PC-9 (cell line): Measurements from ENCODE around the gene EPB42. TPM values are rescaled to one million over a fixed set of nuclear protein-coding genes. Genes with fewer than 3 reads are reported as not detected.

Experiments
- Bru-seq: library from RNA; stranded (reverse); fragments of 400-500 nt; gene quantifications from one replicate; lab custom pipeline; 2021; lab: Mats Ljungman, UMichigan
- BruChase-seq, 2 experiments: library from RNA; stranded (reverse); fragments of 400-500 nt; gene quantifications; one replicate each; lab custom pipeline; 2021; lab: Mats Ljungman, UMichigan
- BruUV-seq: library from RNA; stranded (reverse); fragments of 400-500 nt; replicated peaks from 2 replicates; lab custom pipeline; 2021; lab: Mats Ljungman, UMichigan
- CTCF ChIA-PET: fragments of 300-600 bp; sonication (Branson Sonifier 250); formaldehyde crosslinking; loops from one replicate; lab custom pipeline; 2022; ENCODE audit warnings: antibody characterized with exemption; lab: Charles Lee
- POLR2A ChIA-PET: fragments of 300-600 bp; sonication (Branson Sonifier 250); formaldehyde crosslinking; loops from one replicate; lab custom pipeline; 2022; ENCODE audit warnings: antibody characterized with exemption; ENCODE audit not compliant: unreplicated experiment; lab: Charles Lee
- DNase-seq, 2 experiments: peaks; one replicate each; pipeline versions ENCODE4 v3.0.0 to v3.0.0-alpha.2; 2015 to 2022; ENCODE audit warnings: mixed read lengths in 1 of 2
- H2AFZ ChIP-seq: fragments of 200-600 bp; sonication (generic); 2 replicates; pipeline ENCODE4 v1.8.1; 2017; ENCODE audit warnings: antibody characterized with exemption
- H3F3A ChIP-seq: fragments of 200-600 bp; sonication (generic); 2 replicates; pipeline ENCODE4 v1.8.1; 2017; ENCODE audit warnings: antibody characterized with exemption, mild to moderate bottlenecking, low read depth; ENCODE audit not compliant: insufficient read depth
- H3K27ac ChIP-seq: fragments of 200-600 bp; sonication (generic); 2 replicates; pipeline ENCODE4 v1.6.1; 2016; ENCODE audit warnings: mixed run types
- H3K27me3 ChIP-seq: fragments of 200-600 bp; sonication (generic); 2 replicates; pipeline ENCODE4 v1.6.1; 2016; ENCODE audit warnings: low read depth, mixed run types; ENCODE audit not compliant: insufficient read depth
- H3K36me3 ChIP-seq: fragments of 200-600 bp; sonication (generic); 2 replicates; pipeline ENCODE4 v1.6.1; 2016; ENCODE audit warnings: low read depth, mixed run types
- H3K4me1 ChIP-seq: fragments of 200-600 bp; sonication (generic); replicated peaks from 2 replicates; pipeline ENCODE4 v1.6.1; 2016; ENCODE audit warnings: mixed run types; ENCODE audit not compliant: insufficient read depth
- H3K4me2 ChIP-seq: fragments of 200-600 bp; sonication (generic); 2 replicates; pipeline ENCODE4 v1.6.1; 2017; ENCODE audit warnings: mixed run types
- H3K4me3 ChIP-seq: fragments of 200-600 bp; sonication (generic); 2 replicates; pipeline ENCODE4 v1.6.1; 2016; ENCODE audit warnings: mixed run types
- H3K79me2 ChIP-seq: fragments of 200-600 bp; sonication (generic); 2 replicates; pipeline ENCODE4 v1.6.1; 2017; ENCODE audit warnings: low read depth, mixed run types
- H3K9me2 ChIP-seq: fragments of 200-600 bp; sonication (generic); 2 replicates; pipeline ENCODE4 v1.8.1; 2017; ENCODE audit warnings: mild to moderate bottlenecking; ENCODE audit not compliant: insufficient read depth
- H3K9me3 ChIP-seq: fragments of 200-600 bp; sonication (generic); 2 replicates; pipeline ENCODE4 v1.8.1; 2016; ENCODE audit warnings: low read depth; ENCODE audit not compliant: insufficient read depth
- H4K20me1 ChIP-seq: fragments of 200-600 bp; sonication (generic); 2 replicates; pipeline ENCODE4 v1.8.1; 2017; ENCODE audit not compliant: insufficient read depth
- CTCF ChIP-seq: fragments of 200-600 bp; sonication (generic); conservative IDR thresholded peaks from 2 replicates; pipeline ENCODE4 v1.6.1; 2017; ENCODE audit warnings: mixed run types, antibody characterized with exemption, mild to moderate bottlenecking, moderate library complexity
- EZH2 ChIP-seq: fragments of 200-600 bp; sonication (generic); IDR thresholded peaks from 2 replicates; pipeline ENCODE4 v1.8.0; 2017; ENCODE audit warnings: antibody characterized with exemption, low read depth
- intact Hi-C: fragments of 100-400 bp; cut with micrococcal nuclease; formaldehyde crosslinking; loops from one replicate; pipeline ENCODE4 v1.10.0; 2022; ENCODE audit not compliant: unreplicated experiment
- long read RNA-seq: library from polyadenylated mRNA; stranded (forward); transcript quantifications from one replicate; pipeline ENCODE4 v2.0.0, GENCODE V29; 2022
- total RNA-seq: library from RNA; stranded (reverse); gene quantifications from 2 replicates; pipeline ENCODE4 v1.2.3, GENCODE V29; 2021

EPB42 gene
- total RNA-seq (not detected in 2 replicates), Bru-seq, nascent RNA (not detected), BruChase-seq, experiment 1, labeled RNA remaining after a 2-hour chase (not detected), BruChase-seq, experiment 2, labeled RNA remaining after a 6-hour chase (not detected)
- long read RNA-seq = 0 reads

GRCh38 chr15:43220991-43221403 lies at the start of gene EPB42:
Gene EPB42, minus strand, starts transcription at chr15:43221018. Its CDS starts 193 bp downstream, at chr15:43220825.
- Histone ChIP-seq H4K20me1 (no peaks in the 10 kb centered on the region), H3K4me3 (no peak within 1 kb of the TSS), H3K4me2 (no peak within 1 kb of the TSS), H3K9me2 (no peaks in the 10 kb centered on the region), H3K36me3 (no peaks in the 10 kb centered on the region), H3K27ac (no peak within 1 kb of the TSS), H3F3A (0 out of 2 replicates have a peak, but pooled peaks cover 3% of the 10 kb centered on the region), H3K79me2 (no peaks in the 10 kb centered on the region), H3K9me3 (no peaks in the 10 kb centered on the region), H3K4me1 (no peaks in the 10 kb centered on the region), H3K27me3 (no peaks in the 10 kb centered on the region), H2AFZ (no peak within 1 kb of the TSS)
- ChIA-PET POLR2A (no interaction called here), CTCF (no interaction called here)
- intact Hi-C loops = no loop called here
- TF ChIP-seq CTCF = no peak
- TF ChIP-seq EZH2 = no peak
- BruUV-seq = no TSS peak
- no peak for DNase-seq

GRCh38 chr15:43270113-43270665 lies 49.4 kb upstream of the EPB42 start:
- no peak overlapping the region for H3K27ac ChIP-seq
- H4K20me1 ChIP-seq = no peaks in the 10 kb centered on the region
- no peak for DNase-seq
- no peaks in the 10 kb centered on the region for H3K9me2 ChIP-seq
- TF ChIP-seq CTCF (no peak), EZH2 (no peak)
- H3K4me2 ChIP-seq = no peak overlapping the region
- ChIA-PET POLR2A (no interaction called here), CTCF (no interaction called here)
- no peaks in the 10 kb centered on the region for H3K36me3 ChIP-seq
- no peak overlapping the region for H3K4me3 ChIP-seq
- H3K9me3 ChIP-seq = no peaks in the 10 kb centered on the region
- no peak overlapping the region for H2AFZ ChIP-seq
- intact Hi-C loops = no loop called here
- H3F3A ChIP-seq = peaks cover 19% of the 10 kb centered on the region; the same call in 1 of the 2 replicates
- H3K27me3 ChIP-seq = no peaks in the 10 kb centered on the region
- H3K4me1 ChIP-seq = peaks cover 31% of the 10 kb centered on the region
- BruUV-seq = no TSS peak
- H3K79me2 ChIP-seq = no peaks in the 10 kb centered on the region

GRCh38 chr15:43268111-43269105 lies 47.6 kb upstream of the EPB42 start:
- Histone ChIP-seq H3K27me3 (no peaks in the 10 kb centered on the region), H3K27ac (no peak overlapping the region), H3K4me3 (no peak overlapping the region), H3K9me3 (no peaks in the 10 kb centered on the region), H3K9me2 (no peaks in the 10 kb centered on the region), H3K36me3 (no peaks in the 10 kb centered on the region), H4K20me1 (no peaks in the 10 kb centered on the region), H3K4me1 (peaks cover 25% of the 10 kb centered on the region), H3F3A (peaks cover 16% of the 10 kb centered on the region; the same call in 1 of the 2 replicates), H2AFZ (no peak overlapping the region), H3K79me2 (no peaks in the 10 kb centered on the region), H3K4me2 (no peak overlapping the region)
- POLR2A ChIA-PET = no interaction called here
- intact Hi-C loops = no loop called here
- DNase-seq = peak in 1 of 2 experiments; percentile 20
- no peak for TF ChIP-seq EZH2
- peak; percentile 51 for TF ChIP-seq CTCF
- no TSS peak for BruUV-seq
- CTCF ChIA-PET = interaction anchor here (1.4 kb wide), 1 partner anchor 43 kb away, joined by 7 read pairs; no protein-coding TSS in a partner anchor
